Panc1 (cell line): ENCODE measurements around the gene FOSL2. TPM values are rescaled to one million over a fixed set of nuclear protein-coding genes. Genes with fewer than 3 reads are reported as not detected.

Source experiments
- ATAC-seq: fragments of 200-7000 bp; cut with Tn5 transposase; 2 replicates; pipeline ENCODE4 v1.9.1; 2020; ENCODE audit warnings: mild to moderate bottlenecking, moderate library complexity
- BruUV-seq: library from RNA; stranded (reverse); fragments of 400-500 nt; replicated peaks from 2 replicates; lab custom pipeline; 2021; lab: Mats Ljungman, UMichigan
- CTCF ChIA-PET: fragments of 300-600 bp; sonication (Branson Sonifier 250); formaldehyde crosslinking; loops from one replicate; lab custom pipeline; 2022; ENCODE audit warnings: antibody characterized with exemption; lab: Charles Lee
- POLR2A ChIA-PET: fragments of 300-600 bp; sonication (Branson Sonifier 250); formaldehyde crosslinking; loops from one replicate; lab custom pipeline; 2022; ENCODE audit warnings: antibody characterized with exemption; lab: Charles Lee
- DNase-seq: peaks from one replicate; pipeline ENCODE4 v3.0.0-alpha.2; 2010; ENCODE audit warnings: low read depth, low spot score
- H3K27ac ChIP-seq: 2 replicates; pipeline ENCODE4 v1.5.1; 2011; ENCODE audit warnings: mild to moderate bottlenecking, low read length, inconsistent platforms
- H3K27me3 ChIP-seq: fragments of 200-500 bp; sonication (Bioruptor generic); 2 replicates; pipeline ENCODE4 v1.6.0; 2014; ENCODE audit warnings: low read length, inconsistent platforms; ENCODE audit not compliant: control insufficient read depth, insufficient read depth
- H3K36me3 ChIP-seq: fragments of 200-500 bp; sonication (Bioruptor generic); 2 replicates; pipeline ENCODE4 v1.5.1; 2014; ENCODE audit warnings: inconsistent platforms, mild to moderate bottlenecking, low read length, moderate library complexity; ENCODE audit not compliant: control insufficient read depth, insufficient read depth
- H3K4me1 ChIP-seq: 2 replicates; pipeline ENCODE4 v1.5.1; 2011; ENCODE audit warnings: inconsistent platforms, mild to moderate bottlenecking, low read length, moderate library complexity; ENCODE audit not compliant: control insufficient read depth, insufficient read depth
- H3K4me3 ChIP-seq, 2 experiments: 2 replicates each; pipeline ENCODE4 v1.5.1; 2011 to 2012; ENCODE audit warnings: low read depth in 2 of 2, low read length in 2 of 2, mild to moderate bottlenecking in 2 of 2, inconsistent platforms in 1 of 2, moderate library complexity in 1 of 2
- H3K9me3 ChIP-seq: fragments of 200-500 bp; sonication (Bioruptor generic); 2 replicates; pipeline ENCODE4 v1.5.1; 2014; ENCODE audit warnings: low read depth, mild to moderate bottlenecking, inconsistent platforms, low read length, moderate library complexity; ENCODE audit not compliant: control insufficient read depth, insufficient read depth
- CTCF ChIP-seq: fragments of 450-650 bp; IDR thresholded peaks from 2 replicates; pipeline ENCODE4 v1.5.1; 2017; ENCODE audit warnings: mild to moderate bottlenecking
- POLR2AphosphoS5 ChIP-seq: IDR thresholded peaks from 2 replicates; pipeline ENCODE4 v1.6.1; 2012; ENCODE audit warnings: mild to moderate bottlenecking, low read depth, low read length, moderate library complexity
- REST ChIP-seq, 2 experiments: IDR thresholded peaks; 2 replicates each; pipeline ENCODE4 v1.6.1; 2011 to 2012; ENCODE audit warnings: low read depth in 2 of 2, control low read depth in 1 of 2, low read length in 1 of 2, mild to moderate bottlenecking in 1 of 2, moderate library complexity in 1 of 2; ENCODE audit not compliant: insufficient read depth in 1 of 2
- SIN3A ChIP-seq: IDR thresholded peaks from 2 replicates; pipeline ENCODE4 v1.6.1; 2012; ENCODE audit warnings: low read depth, mild to moderate bottlenecking, low read length, moderate library complexity, borderline replicate concordance; ENCODE audit not compliant: insufficient read depth
- TCF7L2 ChIP-seq: IDR thresholded peaks from 2 replicates; pipeline ENCODE4 v1.6.1; 2011; ENCODE audit warnings: mild to moderate bottlenecking, low read depth, low read length, inconsistent platforms
- in situ Hi-C: cut with HindIII; loops from 2 replicates; pipeline ENCODE4 v1.10.0; 2016; ENCODE audit warnings: low sequenced_read_pairs, low pct_unique_long_range_greater_than_20kb
- intact Hi-C: fragments of 100-400 bp; cut with micrococcal nuclease; formaldehyde crosslinking; loops from one replicate; pipeline ENCODE4 v1.10.0; 2022; ENCODE audit not compliant: unreplicated experiment
- total RNA-seq: library from RNA; stranded (reverse); gene quantifications from one replicate; pipeline ENCODE4 v1.2.1, GENCODE V29; 2021; ENCODE audit not compliant: unreplicated experiment

The FOSL2 gene
- total RNA-seq, 1 experiment from 2014 or later, result 29.0 TPM

DNA sequence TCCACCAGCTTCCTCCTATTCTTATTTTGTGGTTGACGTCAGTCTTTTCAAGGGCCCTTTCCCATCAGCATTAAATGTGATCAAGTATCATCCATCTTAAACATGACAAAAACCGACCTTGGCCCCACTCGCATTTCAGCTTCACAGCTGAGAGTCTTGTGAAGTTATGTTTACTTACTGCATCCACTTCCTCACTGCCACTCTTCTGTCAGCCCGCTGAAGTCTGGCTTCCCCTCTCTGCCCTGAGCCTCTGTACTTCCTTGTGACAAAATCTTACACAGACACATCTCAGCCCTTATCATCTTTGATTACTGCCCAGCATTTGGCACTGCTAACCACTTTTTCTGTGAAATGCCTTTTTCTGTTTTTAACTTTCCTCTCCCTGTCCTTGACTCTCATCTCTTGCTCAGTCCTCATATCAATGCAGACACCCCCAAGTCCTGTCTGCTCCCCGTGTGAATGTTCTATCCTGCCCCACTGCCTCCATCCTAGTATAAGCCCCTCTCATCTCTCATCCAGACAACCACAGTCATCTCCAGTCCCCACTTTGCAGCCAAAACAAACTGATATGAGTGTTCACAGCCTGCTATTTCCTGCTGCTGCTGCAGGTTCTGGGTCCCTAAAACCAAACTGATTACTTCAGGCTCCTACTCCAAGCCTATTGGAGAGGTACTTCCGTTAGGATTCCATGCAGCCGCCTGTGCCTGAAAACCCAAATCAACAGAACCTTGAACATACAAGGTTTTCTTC, 31.4 kb downstream of the FOSL2 start:
- Histone ChIP-seq H3K4me1 (no peaks in the 10 kb centered on the region), H3K9me3 (no peaks in the 10 kb centered on the region), H3K27ac (no peak overlapping the region), H3K27me3 (no peaks in the 10 kb centered on the region), H3K36me3 (no peaks in the 10 kb centered on the region), H3K4me3 (no peak overlapping the region)
- ChIA-PET POLR2A (no interaction called here), CTCF (no interaction called here)
- in situ Hi-C loops (no loop called here), intact Hi-C loops (no loop called here)
- BruUV-seq, result no TSS peak
- ATAC-seq, result 0 out of 2 replicates have a peak, but pooled peaks have one; percentile 18
- TF ChIP-seq TCF7L2 (no peak), REST (IDR thresholded peaks at IDR 0.05; ENCODE audit: insufficient read depth in 1 of 2, low read depth in 2 of 2, low read length in 1 of 2) (no peak), CTCF (no peak), POLR2AphosphoS5 (no peak), SIN3A (no peak)
- DNase-seq, result no peak

GRCh38 chr2:28424799-28425463, 32.3 kb downstream of the FOSL2 start:
- in situ Hi-C loops, result no loop called here
- ChIA-PET POLR2A (interaction anchor here (0.6 kb wide), 1 partner anchor 23 kb away, joined by 4 read pairs; no protein-coding TSS in a partner anchor), CTCF (no interaction called here)
- intact Hi-C loops, result no loop called here
- no peak for TF ChIP-seq CTCF
- TF ChIP-seq TCF7L2, result no peak
- TF ChIP-seq REST (IDR thresholded peaks at IDR 0.05; ENCODE audit: insufficient read depth in 1 of 2, low read depth in 2 of 2, low read length in 1 of 2), result no peak
- no peak for TF ChIP-seq POLR2AphosphoS5
- no peak for TF ChIP-seq SIN3A
- H3K27me3 ChIP-seq, result no peaks in the 10 kb centered on the region
- DNase-seq, result no peak
- no peaks in the 10 kb centered on the region for H3K4me1 ChIP-seq
- H3K36me3 ChIP-seq, result no peaks in the 10 kb centered on the region
- H3K27ac ChIP-seq, result no peak overlapping the region
- H3K9me3 ChIP-seq, result no peaks in the 10 kb centered on the region
- no peak for ATAC-seq
- no peak overlapping the region for H3K4me3 ChIP-seq
- BruUV-seq, result no TSS peak
